CD4-positive, alpha-beta T cell (primary cell): ENCODE results near the gene GYS1. TPM values are rescaled to one million over a fixed set of nuclear protein-coding genes. Genes with fewer than 3 reads are reported as not detected.
"Not testable (repeated sequence)": the region's sequence is repeated elsewhere in the genome, so short reads cannot be mapped to it uniquely, and the experiment has no call there.

Source experiments
- ATAC-seq: fragments of 200-7000 bp; cut with Tn5 transposase; one replicate; pipeline ENCODE4 v1.10.0; 2022; ENCODE audit warnings: mild to moderate bottlenecking; ENCODE audit not compliant: poor library complexity
- CTCF ChIA-PET: fragments of 350-600 bp; sonication (Branson Sonifier 250); formaldehyde crosslinking; loops from one replicate; lab custom pipeline; 2021; ENCODE audit warnings: antibody characterized with exemption, inconsistent platforms; lab: Charles Lee
- POLR2A ChIA-PET: fragments of 350-600 bp; sonication (Branson Sonifier 250); formaldehyde crosslinking; loops from one replicate; lab custom pipeline; 2021; ENCODE audit warnings: antibody characterized with exemption, inconsistent platforms; lab: Charles Lee
- DNase-seq, 14 experiments: peaks; one replicate each; pipeline ENCODE4 v3.0.0-alpha.2; 2013 to 2020; ENCODE audit warnings: mixed read lengths in 2 of 14
- H3K27ac ChIP-seq, 2 donors: one replicate each; pipeline versions ENCODE4 v1.5.1 to v1.7.0; 2013; ENCODE audit warnings: low read length in 2 of 2, low read depth in 1 of 2, mild to moderate bottlenecking in 1 of 2
- H3K27me3 ChIP-seq, 2 experiments: 1 replicate in 1 of 2; 2 replicates in 1 of 2; pipeline versions ENCODE4 v1.6.1 to v1.7.0; 2013; ENCODE audit warnings: low read length in 2 of 2, control low read depth in 1 of 2, mild to moderate bottlenecking in 1 of 2, moderate library complexity in 1 of 2; ENCODE audit not compliant: insufficient read depth in 2 of 2, control insufficient read depth in 1 of 2
- H3K36me3 ChIP-seq: one replicate; pipeline ENCODE4 v1.6.1; 2013; ENCODE audit warnings: low read length, control low read depth; ENCODE audit not compliant: insufficient read depth
- H3K4me1 ChIP-seq: one replicate; pipeline ENCODE4 v1.6.1; 2013; ENCODE audit warnings: low read length, control low read depth; ENCODE audit not compliant: insufficient read depth
- H3K4me3 ChIP-seq: one replicate; pipeline ENCODE4 v1.5.1; 2013; ENCODE audit warnings: mild to moderate bottlenecking, low read length, moderate library complexity
- H3K9me3 ChIP-seq, 2 experiments: 1 replicate in 1 of 2; 2 replicates in 1 of 2; pipeline versions ENCODE4 v1.6.1 to v1.7.0; 2013; ENCODE audit warnings: low read length in 2 of 2, mild to moderate bottlenecking in 2 of 2, control low read depth in 1 of 2, moderate library complexity in 1 of 2; ENCODE audit not compliant: control insufficient read depth in 1 of 2, insufficient read depth in 1 of 2
- H3K27ac Mint-ChIP-seq: one replicate; pipeline ENCODE4 v1.8.0; 2020; ENCODE audit warnings: mixed read lengths
- H3K27me3 Mint-ChIP-seq: one replicate; pipeline ENCODE4 v1.8.0; 2021; ENCODE audit warnings: mixed read lengths
- H3K36me3 Mint-ChIP-seq: one replicate; pipeline ENCODE4 v1.8.0; 2021; ENCODE audit warnings: low read depth, mixed read lengths
- H3K4me1 Mint-ChIP-seq: one replicate; pipeline ENCODE4 v1.8.0; 2021; ENCODE audit warnings: low read depth, mixed read lengths
- H3K4me3 Mint-ChIP-seq: one replicate; pipeline ENCODE4 v1.8.0; 2020; ENCODE audit warnings: mild to moderate bottlenecking, mixed read lengths
- H3K9me3 Mint-ChIP-seq: one replicate; pipeline ENCODE4 v1.8.0; 2020; ENCODE audit warnings: mixed read lengths
- CTCF ChIP-seq: fragments of 200-600 bp; IDR thresholded peaks from one replicate; pipeline ENCODE4 v1.8.0; 2022; ENCODE audit warnings: antibody characterized with exemption, mild to moderate bottlenecking
- intact Hi-C, 2 experiments: fragments of 100-400 bp; cut with DNase I in 1 of 2; cut with micrococcal nuclease in 1 of 2; formaldehyde crosslinking; loops; one replicate each; pipeline versions ENCODE4 v1.15.1 to v1.9.0; 2023 to 2025; cut with DNase I, micrococcal nuclease
- microRNA-seq: library from miRNA; unstranded; fragments of <30 nt; microRNA quantifications from one replicate; pipeline ENCODE4 v1.2.0, GENCODE V29; 2021; ENCODE audit warnings: borderline microRNAs expressed, borderline replicate concordance
- total RNA-seq, 174 experiments: library from RNA in 2 of 174; stranded (reverse) in 2 of 174; gene quantifications; one replicate each; pipeline ENCODE4 v1.2.3 and lab custom pipeline; 2021 to 2026

GYS1 gene
- total RNA-seq, 2 experiments from 2014 or later: 13.2 to 14.1 TPM

GRCh38 chr19:48920949-48921348 is 72.2 kb downstream of the GYS1 start:
- H3K36me3 ChIP-seq: peaks cover 43% of the 10 kb centered on the region
- no peaks in the 10 kb centered on the region for H3K9me3 ChIP-seq
- no peaks in the 10 kb centered on the region for H3K9me3 Mint-ChIP-seq
- no peak for DNase-seq
- no peaks in the 10 kb centered on the region for H3K4me1 ChIP-seq
- POLR2A ChIA-PET: no interaction called here
- no peak overlapping the region for H3K27ac ChIP-seq
- H3K4me3 Mint-ChIP-seq: no peak overlapping the region
- no peaks in the 10 kb centered on the region for H3K4me1 Mint-ChIP-seq
- H3K4me3 ChIP-seq: no peak overlapping the region
- intact Hi-C loops: no loop called here
- H3K27me3 Mint-ChIP-seq: no peaks in the 10 kb centered on the region
- ATAC-seq: no peak
- H3K27ac Mint-ChIP-seq: no peak overlapping the region
- peaks cover 46% of the 10 kb centered on the region for H3K36me3 Mint-ChIP-seq
- TF ChIP-seq CTCF: no peak
- H3K27me3 ChIP-seq: no peaks in the 10 kb centered on the region
- CTCF ChIA-PET: interaction anchor here (1.3 kb wide), 1 partner anchor 45 kb away, joined by 3 read pairs; no protein-coding TSS in a partner anchor

- H3K27me3 Mint-ChIP-seq, intact Hi-C loops, H3K4me1 ChIP-seq, H3K27ac ChIP-seq, H3K4me3 ChIP-seq, H3K9me3 ChIP-seq, ATAC-seq, H3K4me3 Mint-ChIP-seq, DNase-seq, H3K27ac Mint-ChIP-seq, H3K4me1 Mint-ChIP-seq, H3K27me3 ChIP-seq, CTCF ChIA-PET, H3K9me3 Mint-ChIP-seq: not testable (repeated sequence)
- POLR2A ChIA-PET: interaction anchor here (1.1 to 1.2 kb wide), 2 partner anchors 14 to 19 kb away, joined by 5 read pairs; partner anchors contain the start of genes DHDH and NUCB1
- peaks cover 55% of the 10 kb centered on the region for H3K36me3 Mint-ChIP-seq
- peaks cover 54% of the 10 kb centered on the region for H3K36me3 ChIP-seq
Observed at GRCh38 chr19:48919271-48919670, 73.8 kb downstream of the GYS1 start.

- H3K4me1 ChIP-seq: no peaks in the 10 kb centered on the region
- Mint-ChIP-seq H3K9me3 (no peaks in the 10 kb centered on the region), H3K27me3 (no peaks in the 10 kb centered on the region), H3K4me1 (no peaks in the 10 kb centered on the region), H3K36me3 (peaks cover 59% of the 10 kb centered on the region), H3K4me3 (no peak overlapping the region), H3K27ac (no peak overlapping the region)
- POLR2A ChIA-PET: interaction anchor here (0.6 to 1.2 kb wide), 3 partner anchors 14 to 761 kb away, joined by 3 to 5 read pairs (median 5); partner anchors contain the start of genes DHDH and NUCB1
- intact Hi-C loops: no loop called here
- H3K9me3 ChIP-seq: no peaks in the 10 kb centered on the region
- CTCF ChIA-PET: no interaction called here
- H3K27ac ChIP-seq: no peak overlapping the region
- H3K27me3 ChIP-seq: no peaks in the 10 kb centered on the region
- H3K36me3 ChIP-seq: peaks cover 57% of the 10 kb centered on the region
- ATAC-seq (peak; percentile 79), DNase-seq (peak in 4 of 14 experiments; percentile 5 to 48 (median 22))
- TF ChIP-seq CTCF: no peak
- no peak overlapping the region for H3K4me3 ChIP-seq
Observed at GRCh38 chr19:48918801-48919247, 74.3 kb downstream of the GYS1 start.

Small RNA genes within 50 kb of the gene (microRNA-seq; reads per million reads assigned to microRNA genes)
- not detected for gene MIR6798

Other genes starting within 250 kb of the GYS1 start
- gene IZUMO1, start 246.4 kb downstream of the GYS1 start, total RNA-seq: not detected
- not detected for gene FUT1, start 240.7 kb downstream of the GYS1 start, total RNA-seq
- gene FGF21, start 237.8 kb downstream of the GYS1 start, total RNA-seq: not detected
- 10 to 100 TPM; 10.5 to 11.0 TPM for gene BCAT2, start 182.3 kb downstream of the GYS1 start, total RNA-seq
- gene HSD17B14, start 156.8 kb downstream of the GYS1 start, total RNA-seq: 1 to 10 TPM in 1 of 2 experiments, under 1 TPM in 1; 0.93 to 1.3 TPM
- gene PLEKHA4, start 124.7 kb downstream of the GYS1 start, total RNA-seq: 1 to 10 TPM; 1.4 to 2.7 TPM
- gene PPP1R15A, start 120.9 kb downstream of the GYS1 start, total RNA-seq: 100 to 1,000 TPM; 569 to 584 TPM
- not detected for gene TULP2, start 94.6 kb downstream of the GYS1 start, total RNA-seq
- 10 to 100 TPM; 73.7 to 77.0 TPM for gene NUCB1, start 93.0 kb downstream of the GYS1 start, total RNA-seq
- 1 to 10 TPM; 1.1 to 1.8 TPM for gene DHDH, start 59.6 kb downstream of the GYS1 start, total RNA-seq
- 10 to 100 TPM; 52.9 to 60.4 TPM for gene BAX, start 38.4 kb downstream of the GYS1 start, total RNA-seq
- gene FTL, start 28.0 kb downstream of the GYS1 start, total RNA-seq: 100 to 1,000 TPM; 616 to 627 TPM
- gene RUVBL2, start 578 bp upstream of the GYS1 start, total RNA-seq: 10 to 100 TPM; 10.7 to 12.3 TPM
- gene LHB, start 23.8 kb upstream of the GYS1 start, total RNA-seq: not detected
- not detected for gene CGB3, start 31.0 kb upstream of the GYS1 start, total RNA-seq
- not detected for gene CGB2, start 38.6 kb upstream of the GYS1 start, total RNA-seq
- not detected for gene CGB1, start 43.6 kb upstream of the GYS1 start, total RNA-seq
- gene CGB5, start 50.5 kb upstream of the GYS1 start, total RNA-seq: not detected
- not detected for gene CGB8, start 55.8 kb upstream of the GYS1 start, total RNA-seq
- gene CGB7, start 64.4 kb upstream of the GYS1 start, total RNA-seq: not detected
- gene NTF4, start 71.5 kb upstream of the GYS1 start, total RNA-seq: not detected
- gene KCNA7, start 79.4 kb upstream of the GYS1 start, total RNA-seq: not detected
- gene SNRNP70, start 92.1 kb upstream of the GYS1 start, total RNA-seq: 100 to 1,000 TPM; 375 to 397 TPM
- gene LIN7B, start 121.1 kb upstream of the GYS1 start, total RNA-seq: 1 to 10 TPM; 6.4 to 6.6 TPM
- 1 to 10 TPM; 1.5 to 2.3 TPM for gene C19orf73, start 125.8 kb upstream of the GYS1 start, total RNA-seq
- gene PPFIA3, start 126.2 kb upstream of the GYS1 start, total RNA-seq: 1 to 10 TPM; 2.0 to 2.8 TPM
- gene HRC, start 162.1 kb upstream of the GYS1 start, total RNA-seq: not detected
- gene TRPM4, start 164.5 kb upstream of the GYS1 start, total RNA-seq: not detected